Small intestine (tissue), 7 donors: ENCODE results near the gene PLP1. TPM values are rescaled to one million over a fixed set of nuclear protein-coding genes. Genes with fewer than 3 reads are reported as not detected.
"Not testable (repeated sequence)": the region's sequence is repeated elsewhere in the genome, so short reads cannot be mapped to it uniquely, and the experiment has no call there.

ENCODE experiments used
- DNase-seq, 2 donors: peaks; one replicate each; pipeline versions ENCODE4 v3.0.0 to v3.0.0-alpha.2; 2013
- FAIRE-seq: peaks from 2 replicates; lab custom pipeline; 2012; peaks lifted over from hg19 to GRCh38; lab: Jason Lieb, UNC
- H3K27ac ChIP-seq, 3 donors: one replicate each; pipeline ENCODE4 v1.5.1; 2013; ENCODE audit warnings: low read length in 2 of 3, mild to moderate bottlenecking in 2 of 3, control low read depth in 1 of 3, inconsistent platforms in 1 of 3, low read depth in 1 of 3, moderate library complexity in 1 of 3
- H3K27me3 ChIP-seq, 3 donors: one replicate each; pipeline ENCODE4 v1.6.1; 2013; ENCODE audit warnings: low read length in 3 of 3, inconsistent platforms in 1 of 3; ENCODE audit not compliant: control insufficient read depth in 3 of 3, insufficient read depth in 3 of 3
- H3K36me3 ChIP-seq, 3 donors: one replicate each; pipeline ENCODE4 v1.6.1; 2013; ENCODE audit warnings: low read length in 3 of 3, inconsistent platforms in 1 of 3, low read depth in 1 of 3, mild to moderate bottlenecking in 1 of 3, moderate library complexity in 1 of 3; ENCODE audit not compliant: control insufficient read depth in 3 of 3, insufficient read depth in 2 of 3
- H3K4me1 ChIP-seq, 3 donors: one replicate each; pipeline ENCODE4 v1.6.1; 2013; ENCODE audit warnings: low read length in 2 of 3, inconsistent platforms in 1 of 3, low read depth in 1 of 3, mild to moderate bottlenecking in 1 of 3, moderate library complexity in 1 of 3; ENCODE audit not compliant: control insufficient read depth in 3 of 3, insufficient read depth in 2 of 3
- H3K4me3 ChIP-seq, 3 donors: one replicate each; pipeline ENCODE4 v1.5.1; 2013; ENCODE audit warnings: low read length in 3 of 3, control low read depth in 1 of 3, inconsistent platforms in 1 of 3, low read depth in 1 of 3, mild to moderate bottlenecking in 1 of 3, moderate library complexity in 1 of 3
- H3K9me3 ChIP-seq, 2 donors: one replicate each; pipeline ENCODE4 v1.6.1; 2013; ENCODE audit warnings: low read depth in 1 of 2, low read length in 1 of 2; ENCODE audit not compliant: control insufficient read depth in 2 of 2, insufficient read depth in 1 of 2
- WGBS, 3 donors: extraction: QIAGEN DNeasy Blood & Tissue Kit; methylation state at CpG; one replicate each; pipeline ENCODE4 v1.1.7; 2013; 5-methylcytosine and 5-hydroxymethylcytosine counted together
- polyA plus RNA-seq, 4 donors: library from polyadenylated mRNA; stranded (reverse) in 3 of 4; unstranded in 1 of 4; fragments of 200-250 nt in 3 of 4; fragments of 120-200 nt in 1 of 4; gene quantifications; one replicate each; pipeline versions ENCODE4 v1.2.1 to v1.2.3, GENCODE V29; 2013
- donor health status: healthy with polysubstance abuse.
- donor health status: control.
- donor health status: control.
- donor health status: Bipolar disorder and iron deficiency.
- donor health status: healthy.

The PLP1 gene
- polyA plus RNA-seq, 4 donors: 1.9 to 7.6 (median 5.8) TPM; not detected in 1

- no peaks in the 10 kb centered on the region for H3K36me3 ChIP-seq
- no peak for FAIRE-seq
- no peaks in the 10 kb centered on the region for H3K9me3 ChIP-seq
- H3K4me3 ChIP-seq: no peak overlapping the region
- no peaks in the 10 kb centered on the region for H3K4me1 ChIP-seq
- no peak overlapping the region for H3K27ac ChIP-seq
- no peak for DNase-seq
- H3K27me3 ChIP-seq: no peaks in the 10 kb centered on the region
Measured at GRCh38 chrX:103737696-103738095, 38.9 kb upstream of the PLP1 start.

GRCh38 chrX:103739421-103739820, 37.2 kb upstream of the PLP1 start:
- Histone ChIP-seq H3K27me3 (no peaks in the 10 kb centered on the region), H3K4me3 (no peak overlapping the region), H3K9me3 (no peaks in the 10 kb centered on the region), H3K4me1 (no peaks in the 10 kb centered on the region), H3K36me3 (no peaks in the 10 kb centered on the region), H3K27ac (no peak overlapping the region)
- WGBS, 3 donors: 94 to 100% (median 95%) methylated on average over 1 of the region's 1 CpG
- DNase-seq: no peak
- FAIRE-seq: no peak

GRCh38 chrX:103741879-103742278, 34.8 kb upstream of the PLP1 start:
- no peaks in the 10 kb centered on the region for H3K9me3 ChIP-seq
- DNase-seq (no peak), FAIRE-seq (no peak)
- 50 to 83% (median 74%) methylated on average over 1 of the region's 1 CpG for WGBS, 3 donors
- H3K27ac ChIP-seq: no peak overlapping the region
- no peak overlapping the region for H3K4me3 ChIP-seq
- no peaks in the 10 kb centered on the region for H3K4me1 ChIP-seq
- H3K36me3 ChIP-seq: no peaks in the 10 kb centered on the region
- H3K27me3 ChIP-seq: no peaks in the 10 kb centered on the region

- FAIRE-seq (no peak), DNase-seq (no peak)
- Histone ChIP-seq H3K36me3 (no peaks in the 10 kb centered on the region), H3K4me1 (no peaks in the 10 kb centered on the region), H3K27ac (no peak overlapping the region), H3K4me3 (no peak overlapping the region), H3K9me3 (no peaks in the 10 kb centered on the region), H3K27me3 (no peaks in the 10 kb centered on the region)
- WGBS, 3 donors: 62 to 89% (median 80%) methylated on average over 6 of the region's 6 CpGs
Measured at GRCh38 chrX:103742339-103742738, 34.3 kb upstream of the PLP1 start.

GRCh38 chrX:103747163-103747562, 29.5 kb upstream of the PLP1 start:
- H3K4me3 ChIP-seq: no peak overlapping the region
- WGBS, 3 donors: 73 to 92% (median 79%) methylated on average over 2 of the region's 2 CpGs
- FAIRE-seq (no peak), DNase-seq (no peak)
- no peak overlapping the region for H3K27ac ChIP-seq
- no peaks in the 10 kb centered on the region for H3K36me3 ChIP-seq
- H3K27me3 ChIP-seq: no peaks in the 10 kb centered on the region
- H3K9me3 ChIP-seq: no peaks in the 10 kb centered on the region
- no peaks in the 10 kb centered on the region for H3K4me1 ChIP-seq

- WGBS, 3 donors: 49 to 79% (median 54%) methylated on average over 4 of the region's 4 CpGs
- no peak for DNase-seq
- Histone ChIP-seq H3K27ac (no peak overlapping the region), H3K4me3 (no peak overlapping the region), H3K27me3 (no peaks in the 10 kb centered on the region), H3K36me3 (no peaks in the 10 kb centered on the region), H3K9me3 (no peaks in the 10 kb centered on the region), H3K4me1 (no peaks in the 10 kb centered on the region)
- no peak for FAIRE-seq
Measured at GRCh38 chrX:103754401-103754800, 22.2 kb upstream of the PLP1 start.

- Histone ChIP-seq H3K27me3 (no peaks in the 10 kb centered on the region), H3K4me3 (no peak overlapping the region), H3K4me1 (no peaks in the 10 kb centered on the region), H3K36me3 (no peaks in the 10 kb centered on the region), H3K27ac (no peak overlapping the region), H3K9me3 (no peaks in the 10 kb centered on the region)
- DNase-seq (no peak), FAIRE-seq (no peak)
- WGBS, 3 donors: 55 to 73% (median 69%) methylated on average over 3 of the region's 3 CpGs
Measured at GRCh38 chrX:103756736-103757135, 19.9 kb upstream of the PLP1 start.

GRCh38 chrX:103758555-103758954, 18.1 kb upstream of the PLP1 start:
- Histone ChIP-seq H3K9me3 (no peaks in the 10 kb centered on the region), H3K27me3 (no peaks in the 10 kb centered on the region), H3K4me1 (no peaks in the 10 kb centered on the region), H3K36me3 (no peaks in the 10 kb centered on the region), H3K4me3 (no peak overlapping the region), H3K27ac (no peak overlapping the region)
- no peak for FAIRE-seq
- no peak for DNase-seq
- 92 to 100% (median 93%) methylated on average over 1 of the region's 1 CpG for WGBS, 3 donors

GRCh38 chrX:103763541-103763940, 13.1 kb upstream of the PLP1 start:
- not testable (repeated sequence) for FAIRE-seq

More at GRCh38 chrX:103763541-103763940, 13.1 kb upstream of the PLP1 start:
- WGBS, 3 donors: 75 to 89% (median 77%) methylated on average over 5 of the region's 5 CpGs
- H3K27ac ChIP-seq, H3K36me3 ChIP-seq, H3K4me1 ChIP-seq, H3K4me3 ChIP-seq, DNase-seq, H3K27me3 ChIP-seq, H3K9me3 ChIP-seq: not testable (repeated sequence)
